Duodenal mucosa (tissue), 2 donors: ENCODE measurements around the gene ARIH1.

Source experiments
- H3K27ac ChIP-seq: one replicate; pipeline ENCODE4 v1.7.0; 2013; ENCODE audit warnings: low read depth, low read length
- H3K27me3 ChIP-seq, 2 donors: one replicate each; pipeline ENCODE4 v1.7.0; 2013; ENCODE audit warnings: low read length in 2 of 2, control low read depth in 1 of 2; ENCODE audit not compliant: insufficient read depth in 2 of 2, control insufficient read depth in 1 of 2
- H3K36me3 ChIP-seq, 2 donors: one replicate each; pipeline ENCODE4 v1.7.0; 2013; ENCODE audit warnings: low read length in 2 of 2, control low read depth in 1 of 2; ENCODE audit not compliant: insufficient read depth in 2 of 2, control insufficient read depth in 1 of 2
- H3K4me1 ChIP-seq, 2 donors: one replicate each; pipeline ENCODE4 v1.7.0; 2013; ENCODE audit warnings: low read length in 2 of 2, control low read depth in 1 of 2; ENCODE audit not compliant: insufficient read depth in 2 of 2, control insufficient read depth in 1 of 2
- H3K4me3 ChIP-seq, 2 donors: one replicate each; pipeline ENCODE4 v1.7.0; 2013; ENCODE audit warnings: low read length in 2 of 2, low read depth in 1 of 2
- H3K9ac ChIP-seq, 2 donors: one replicate each; pipeline ENCODE4 v1.7.0; 2013; ENCODE audit warnings: low read length in 2 of 2, low read depth in 1 of 2
- H3K9me3 ChIP-seq, 2 donors: one replicate each; pipeline ENCODE4 v1.7.0; 2013; ENCODE audit warnings: low read length in 2 of 2, control low read depth in 1 of 2; ENCODE audit not compliant: control insufficient read depth in 1 of 2

Gene ARIH1

DNA sequence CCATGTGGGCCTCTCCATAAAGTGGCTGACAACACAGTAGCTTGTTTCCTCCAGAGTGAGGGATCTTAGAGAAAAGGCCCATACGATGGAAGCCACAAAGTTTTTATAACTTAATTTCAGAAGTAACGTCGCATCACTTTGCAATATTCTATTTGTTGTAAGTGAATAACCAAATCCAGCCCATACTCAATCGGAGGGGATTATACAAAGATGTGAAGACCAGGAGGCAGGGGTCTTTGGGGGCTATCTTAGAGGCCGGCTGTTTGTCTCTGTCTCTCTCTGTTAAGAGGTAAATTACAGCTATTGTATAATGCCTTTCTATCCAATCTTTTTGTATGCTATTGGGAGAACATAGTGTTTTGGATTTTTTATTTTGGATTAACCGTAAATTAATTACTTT is 9.1 kb downstream of the ARIH1 start:
- Histone ChIP-seq H3K9me3 (no peaks in the 10 kb centered on the region), H3K27ac (no peak overlapping the region), H3K36me3 (peaks cover 0 to 14% of the 10 kb centered on the region in 2 donors), H3K4me1 (peaks cover 5 to 7% of the 10 kb centered on the region in 2 donors), H3K9ac (no peak overlapping the region), H3K4me3 (no peak overlapping the region), H3K27me3 (no peaks in the 10 kb centered on the region)

DNA sequence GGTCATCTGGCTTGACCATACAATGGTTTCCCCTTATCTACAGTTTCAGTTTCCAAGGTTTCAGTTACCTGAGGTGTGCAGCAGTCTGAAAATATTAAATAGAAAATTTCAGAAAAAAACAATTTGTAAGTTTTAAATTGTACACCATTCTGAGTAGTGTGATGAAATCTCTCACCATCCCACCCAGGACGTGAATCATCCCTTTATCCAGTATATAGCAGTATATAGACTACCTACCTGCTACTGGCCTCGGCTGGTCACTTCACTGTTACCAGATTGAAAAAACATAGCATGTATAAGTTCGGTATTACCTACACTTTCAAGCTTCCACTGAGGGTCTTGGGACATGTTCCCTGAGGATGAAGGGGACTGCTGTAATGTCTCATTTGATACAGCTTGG is 12.0 kb downstream of the ARIH1 start:
- Histone ChIP-seq H3K4me3 (no peak overlapping the region), H3K4me1 (peaks cover 5 to 7% of the 10 kb centered on the region in 2 donors), H3K36me3 (peaks cover 0 to 8% of the 10 kb centered on the region in 2 donors), H3K9me3 (no peaks in the 10 kb centered on the region), H3K27ac (no peak overlapping the region), H3K9ac (no peak overlapping the region), H3K27me3 (no peaks in the 10 kb centered on the region)

DNA sequence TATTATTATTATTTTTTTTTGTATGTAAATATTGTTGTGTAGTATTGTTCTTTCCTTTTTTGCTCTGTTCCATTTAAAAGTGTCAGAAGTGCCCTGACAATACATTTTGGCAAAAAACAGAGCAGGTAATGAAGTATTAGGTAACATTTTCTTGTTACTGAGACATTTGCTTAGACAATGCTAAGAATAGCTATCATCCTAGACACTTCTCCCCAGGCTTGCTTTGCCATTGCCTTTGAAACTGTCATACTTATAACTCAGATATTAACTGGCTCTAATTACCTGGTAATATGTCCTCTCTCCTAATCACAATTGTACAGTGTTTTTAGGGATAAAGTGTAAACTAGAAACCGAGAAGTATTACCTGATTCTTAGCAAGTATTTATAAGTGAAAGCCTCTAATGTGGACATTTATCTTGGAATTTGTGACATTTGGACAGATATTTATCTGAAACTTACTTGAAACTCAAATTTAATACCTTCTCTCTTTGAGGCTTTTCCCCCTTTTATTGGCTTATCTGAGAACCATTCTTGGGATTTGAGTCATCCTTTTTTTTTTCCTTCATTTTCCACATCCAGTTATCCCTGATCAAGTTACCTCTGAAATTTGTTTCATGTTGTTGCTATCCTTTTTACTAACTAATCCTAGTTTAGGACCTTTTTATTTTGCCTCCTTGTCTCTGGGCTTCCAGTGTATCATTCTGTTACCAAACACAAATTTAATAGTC is 13.1 kb downstream of the ARIH1 start:
- Histone ChIP-seq H3K9me3 (no peaks in the 10 kb centered on the region), H3K4me3 (no peak overlapping the region), H3K36me3 (peaks cover 0 to 8% of the 10 kb centered on the region in 2 donors), H3K27ac (no peak overlapping the region), H3K27me3 (no peaks in the 10 kb centered on the region), H3K4me1 (peaks cover 0 to 6% of the 10 kb centered on the region in 2 donors), H3K9ac (no peak overlapping the region)

DNA sequence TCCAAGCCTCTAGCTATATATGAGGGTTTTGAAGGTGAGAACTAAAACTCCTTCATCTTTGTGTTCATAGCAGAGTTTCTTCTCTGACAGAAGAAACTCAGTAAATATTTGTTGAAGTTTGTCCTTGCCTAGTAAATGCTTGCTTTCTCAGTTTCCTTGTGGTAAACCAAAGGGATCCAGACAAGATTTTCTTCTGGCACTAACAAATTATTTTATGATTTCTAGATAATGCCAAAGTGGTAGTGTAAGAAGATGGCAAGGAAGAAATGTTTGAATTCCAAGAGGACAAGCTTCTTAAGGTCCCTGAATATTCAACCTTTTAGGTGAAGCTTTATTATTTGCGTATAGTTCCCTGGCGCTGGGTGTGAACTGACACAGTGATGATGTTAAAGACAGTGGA is 14.4 kb downstream of the ARIH1 start:
- no peak overlapping the region for H3K9ac ChIP-seq
- H3K36me3 ChIP-seq = peaks cover 0 to 3% of the 10 kb centered on the region in 2 donors
- no peak overlapping the region for H3K4me3 ChIP-seq
- H3K27ac ChIP-seq = no peak overlapping the region
- H3K27me3 ChIP-seq = no peaks in the 10 kb centered on the region
- H3K9me3 ChIP-seq = no peaks in the 10 kb centered on the region
- peaks cover 0 to 2% of the 10 kb centered on the region in 2 donors for H3K4me1 ChIP-seq

DNA sequence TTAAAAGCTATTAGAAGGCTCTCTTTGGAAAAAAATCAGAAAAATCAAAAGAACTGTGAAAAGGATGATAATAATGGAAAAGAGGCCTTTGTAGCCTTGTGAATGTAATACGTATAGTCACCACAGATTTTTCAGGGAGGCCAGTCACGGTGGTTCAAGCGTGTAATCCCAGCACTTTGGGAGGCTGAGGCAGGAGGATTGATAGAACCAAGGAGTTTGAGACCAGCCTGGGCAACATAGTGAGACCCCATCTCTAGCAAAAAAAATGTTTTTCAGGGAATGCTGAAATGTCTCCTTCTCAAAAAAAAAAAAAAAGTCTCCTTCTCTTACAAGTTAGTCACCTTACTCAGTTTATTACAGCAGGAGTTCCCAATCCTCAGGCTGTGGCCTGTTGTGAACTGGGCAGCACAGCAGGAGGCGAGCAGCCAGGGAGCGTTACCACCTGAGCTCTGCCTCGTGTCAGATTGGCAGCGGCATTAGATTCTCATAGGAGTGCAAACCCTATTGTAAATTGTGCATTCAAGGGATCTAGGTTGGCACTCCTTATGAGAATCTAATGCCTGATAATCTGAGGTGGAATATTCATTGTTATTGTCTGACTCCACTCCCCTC is 15.9 kb downstream of the ARIH1 start:
- H3K4me1 ChIP-seq = peaks cover 2 to 3% of the 10 kb centered on the region in 2 donors
- H3K27me3 ChIP-seq = no peaks in the 10 kb centered on the region
- no peak overlapping the region for H3K4me3 ChIP-seq
- peaks cover 0 to 3% of the 10 kb centered on the region in 2 donors for H3K36me3 ChIP-seq
- no peak overlapping the region for H3K9ac ChIP-seq
- no peaks in the 10 kb centered on the region for H3K9me3 ChIP-seq
- H3K27ac ChIP-seq = no peak overlapping the region

DNA sequence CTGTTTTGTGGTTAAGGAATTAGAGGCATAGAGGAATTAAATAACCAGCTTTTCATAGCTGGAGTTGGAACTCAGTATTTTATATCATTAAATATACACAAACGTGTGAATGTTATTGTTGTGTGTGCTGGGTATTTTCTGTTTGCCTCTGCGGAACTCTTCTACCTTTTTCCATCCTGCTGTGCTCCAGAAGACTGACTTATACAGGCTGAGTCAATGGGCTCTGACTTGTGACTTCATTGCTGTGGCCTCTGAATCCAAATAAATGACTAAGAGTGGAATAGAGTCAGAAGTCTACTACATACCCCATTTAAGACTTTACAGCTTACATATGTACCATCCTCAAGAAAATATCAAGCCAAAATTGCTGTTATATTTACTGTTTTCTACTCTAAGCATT is 17.6 kb downstream of the ARIH1 start:
- peaks cover 0 to 3% of the 10 kb centered on the region in 2 donors for H3K36me3 ChIP-seq
- H3K4me3 ChIP-seq = no peak overlapping the region
- H3K9ac ChIP-seq = no peak overlapping the region
- H3K4me1 ChIP-seq = peaks cover 2 to 3% of the 10 kb centered on the region in 2 donors
- H3K9me3 ChIP-seq = no peaks in the 10 kb centered on the region
- no peak overlapping the region for H3K27ac ChIP-seq
- no peaks in the 10 kb centered on the region for H3K27me3 ChIP-seq

DNA sequence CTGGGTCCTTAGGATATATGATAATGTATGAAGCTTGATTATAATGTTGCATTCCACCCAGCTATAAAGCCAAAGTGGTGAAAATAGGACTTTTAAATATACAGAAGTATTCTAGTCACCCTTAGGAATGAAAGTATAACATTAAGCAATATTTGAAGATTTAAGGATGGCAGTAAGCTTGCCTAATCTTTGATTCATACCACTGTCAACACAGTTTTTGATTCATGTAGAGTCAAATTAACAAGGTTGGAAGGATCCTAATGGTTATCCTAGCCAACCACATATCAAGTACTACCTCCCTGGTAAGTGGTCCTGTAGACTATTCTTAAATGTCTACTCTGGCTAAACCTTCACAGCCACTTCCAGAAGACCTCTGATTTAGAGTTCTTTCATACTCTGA is 18.6 kb downstream of the ARIH1 start:
- Histone ChIP-seq H3K27ac (no peak overlapping the region), H3K27me3 (no peaks in the 10 kb centered on the region), H3K9me3 (no peaks in the 10 kb centered on the region), H3K4me1 (peaks cover 3 to 6% of the 10 kb centered on the region in 2 donors), H3K4me3 (no peak overlapping the region), H3K9ac (no peak overlapping the region), H3K36me3 (no peaks in the 10 kb centered on the region)

DNA sequence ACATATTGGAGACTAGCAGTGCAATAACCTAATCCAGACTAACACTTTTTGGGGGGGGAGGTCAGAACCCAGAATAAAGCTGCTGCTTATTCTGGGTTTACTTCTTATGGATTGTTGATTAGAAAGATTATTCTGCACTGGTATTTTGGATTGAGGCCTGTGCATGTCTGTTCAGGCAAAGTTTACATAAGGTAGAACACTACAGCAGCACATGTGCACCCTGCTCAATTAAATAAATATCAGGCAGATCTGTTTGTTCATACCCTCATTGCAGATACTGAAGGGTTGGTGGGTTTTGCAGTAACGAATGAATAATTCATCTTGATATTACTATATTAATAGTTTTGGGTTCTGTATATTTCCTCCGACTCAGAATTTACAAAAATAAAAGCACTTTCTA is 19.1 kb downstream of the ARIH1 start:
- Histone ChIP-seq H3K4me3 (no peak overlapping the region), H3K9me3 (no peaks in the 10 kb centered on the region), H3K9ac (no peak overlapping the region), H3K27ac (no peak overlapping the region), H3K27me3 (no peaks in the 10 kb centered on the region), H3K36me3 (no peaks in the 10 kb centered on the region), H3K4me1 (peaks cover 3 to 6% of the 10 kb centered on the region in 2 donors)

DNA sequence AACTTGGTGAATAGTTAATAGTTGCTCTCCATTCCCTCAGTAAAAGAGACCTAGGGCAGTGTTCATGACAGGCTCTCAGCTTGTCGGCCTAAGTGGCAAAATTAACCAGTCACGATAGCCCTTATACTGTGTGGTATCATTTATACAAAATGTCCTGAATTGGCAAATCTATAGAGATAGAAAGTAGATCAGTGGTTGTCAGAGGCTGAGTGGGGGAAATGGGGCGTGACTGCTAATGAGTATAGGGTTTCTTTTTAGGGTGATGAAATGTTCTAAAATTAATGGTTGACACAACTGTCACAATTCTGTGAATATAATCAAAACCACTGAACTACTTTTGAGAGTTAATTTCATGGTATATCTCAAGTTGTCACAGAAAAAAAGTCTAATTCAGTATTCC is 20.9 kb downstream of the ARIH1 start:
- Histone ChIP-seq H3K9me3 (no peaks in the 10 kb centered on the region), H3K27me3 (no peaks in the 10 kb centered on the region), H3K36me3 (peaks cover 0 to 3% of the 10 kb centered on the region in 2 donors), H3K27ac (no peak overlapping the region), H3K4me1 (peaks cover 3 to 6% of the 10 kb centered on the region in 2 donors), H3K9ac (no peak overlapping the region), H3K4me3 (no peak overlapping the region)

DNA sequence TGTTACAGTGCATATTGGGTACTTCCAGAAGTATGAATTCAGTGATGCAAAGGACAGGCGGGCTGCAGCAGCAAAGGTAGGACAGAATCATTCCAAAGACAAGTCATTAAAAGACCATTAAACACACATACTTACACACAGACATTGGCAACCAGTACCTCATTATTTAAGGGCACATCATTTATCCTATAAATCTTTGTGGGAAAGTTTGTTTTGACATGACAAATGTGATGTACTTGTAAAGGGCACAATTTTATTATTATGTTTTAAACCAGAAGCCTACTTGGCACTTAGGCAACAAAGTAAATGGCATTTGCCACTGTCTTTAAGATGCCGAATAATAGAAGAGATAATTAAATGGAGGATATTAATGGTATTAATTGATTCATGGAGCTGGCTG is 22.7 kb downstream of the ARIH1 start:
- Histone ChIP-seq H3K9me3 (no peaks in the 10 kb centered on the region), H3K4me1 (peaks cover 3 to 6% of the 10 kb centered on the region in 2 donors), H3K27ac (no peak overlapping the region), H3K36me3 (peaks cover 0 to 3% of the 10 kb centered on the region in 2 donors), H3K9ac (no peak overlapping the region), H3K27me3 (no peaks in the 10 kb centered on the region), H3K4me3 (no peak overlapping the region)
